Measurements from ENCODE around the gene ALG9. TPM values are rescaled to one million over a fixed set of nuclear protein-coding genes. Genes with fewer than 3 reads are reported as not detected.

ALG9 gene
- total and polyA plus RNA-seq, 10 of the 15 experiments (the other 5 are each of a cell fraction or from before 2014, with no cell fraction given) = 10.8 to 41.6 (median 25.5) TPM

DNA sequence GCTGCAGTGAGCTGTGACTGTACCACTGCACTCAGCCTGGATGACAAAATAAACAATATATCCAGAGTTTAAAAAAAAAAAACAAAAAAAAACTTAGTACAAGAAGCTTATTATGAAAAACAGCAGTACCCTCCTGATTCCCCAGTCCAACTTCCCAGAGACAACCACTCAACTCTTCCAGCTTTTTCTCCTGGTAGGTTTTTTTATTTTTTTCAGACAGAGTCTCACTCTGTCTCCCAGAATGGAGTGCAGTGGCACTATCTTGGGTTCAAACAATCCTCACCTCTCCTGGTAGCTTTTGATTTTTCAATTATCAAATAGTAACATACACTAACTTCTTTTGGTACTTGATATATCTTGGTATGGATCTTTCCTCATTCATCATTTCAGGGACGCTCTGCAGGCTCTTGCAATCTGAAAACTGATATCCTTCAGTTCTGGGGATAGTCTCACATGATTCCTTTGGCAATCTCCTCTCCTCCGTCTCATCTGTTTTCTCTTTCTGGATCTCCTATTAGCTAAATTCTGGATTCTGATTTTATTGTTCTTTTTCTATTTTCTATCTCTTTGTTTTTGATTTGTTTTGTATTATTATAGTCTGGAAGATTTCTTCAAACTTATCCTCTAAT is 44.9 kb downstream of the ALG9 start:
- 100% methylated on average over 2 of the region's 2 CpGs for WGBS (ENCODE audit: insufficient coverage, insufficient replicate concordance, low lambda C conversion rate, missing lambda C conversion rate)

More for the DNA sequence above, 44.9 kb downstream of the ALG9 start:
- H3K4me2 ChIP-seq (ENCODE audit: control insufficient read depth, insufficient read depth) = no peak overlapping the region
- H3K9ac ChIP-seq (ENCODE audit: control insufficient read depth, insufficient read depth, low read length) = no peak overlapping the region
- H3K4me1 ChIP-seq (ENCODE audit: control insufficient read depth, insufficient read depth, low read length) = peaks cover 17% of the 10 kb centered on the region
- H2AFZ ChIP-seq (ENCODE audit: control insufficient read depth, low read depth, low read length) = no peak overlapping the region
- ChIA-PET POLR2A (no interaction called here), RAD21 (ENCODE audit: unreplicated experiment) (no interaction called here), CTCF (interaction anchor here (0.7 to 1.6 kb wide), 6 partner anchors 15 to 1001 kb away, joined by 3 to 6 read pairs (median 4); no protein-coding TSS in a partner anchor), SMC1A (ENCODE audit: uncharacterized antibody, unreplicated experiment) (interaction anchor here (1.4 to 1.7 kb wide), 3 partner anchors 10 to 61 kb away, joined by 3 to 9 read pairs (median 5); no protein-coding TSS in a partner anchor)
- H3K27me3 ChIP-seq (replicated peaks in 1 of 2; ENCODE audit: control insufficient read depth in 2 of 2, insufficient read depth in 2 of 2, low read length in 1 of 2) = no peaks in the 10 kb centered on the region
- no peak overlapping the region for H3K27ac ChIP-seq (ENCODE audit: control insufficient read depth, insufficient read depth)
- TF ChIP-seq, protein P1, sequence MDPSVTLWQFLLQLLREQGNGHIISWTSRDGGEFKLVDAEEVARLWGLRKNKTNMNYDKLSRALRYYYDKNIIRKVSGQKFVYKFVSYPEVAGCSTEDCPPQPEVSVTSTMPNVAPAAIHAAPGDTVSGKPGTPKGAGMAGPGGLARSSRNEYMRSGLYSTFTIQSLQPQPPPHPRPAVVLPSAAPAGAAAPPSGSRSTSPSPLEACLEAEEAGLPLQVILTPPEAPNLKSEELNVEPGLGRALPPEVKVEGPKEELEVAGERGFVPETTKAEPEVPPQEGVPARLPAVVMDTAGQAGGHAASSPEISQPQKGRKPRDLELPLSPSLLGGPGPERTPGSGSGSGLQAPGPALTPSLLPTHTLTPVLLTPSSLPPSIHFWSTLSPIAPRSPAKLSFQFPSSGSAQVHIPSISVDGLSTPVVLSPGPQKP (IDR thresholded peaks at IDR 0.05; ENCODE audit: low read depth, low read length) = no peak
- TF ChIP-seq ZSCAN29 (IDR thresholded peaks at IDR 0.05) (no peak), EGR1 (IDR thresholded peaks at IDR 0.05; ENCODE audit: borderline replicate concordance in 1 of 2, low read depth in 2 of 2, low read length in 2 of 2) (no peak), NBN (IDR thresholded peaks at IDR 0.05) (no peak), SREBF1 (IDR thresholded peaks at IDR 0.05; ENCODE audit: low read length) (no peak), PML (IDR thresholded peaks at IDR 0.05; ENCODE audit: low read length) (no peak), MXI1 (IDR thresholded peaks at IDR 0.05; ENCODE audit: low read depth, low read length) (no peak), SREBF2 (IDR thresholded peaks at IDR 0.05; ENCODE audit: low read length) (no peak), NFYB (IDR thresholded peaks at IDR 0.05; ENCODE audit: insufficient read depth, low read depth, low read length) (no peak), ZNF622 (IDR thresholded peaks at IDR 0.05) (no peak), RB1 (IDR thresholded peaks at IDR 0.05; ENCODE audit: borderline replicate concordance) (no peak), SUPT20H (IDR thresholded peaks at IDR 0.05; ENCODE audit: borderline replicate concordance, control insufficient read depth, low read depth, low read length) (no peak)
- TF ChIP-seq, protein P2, sequence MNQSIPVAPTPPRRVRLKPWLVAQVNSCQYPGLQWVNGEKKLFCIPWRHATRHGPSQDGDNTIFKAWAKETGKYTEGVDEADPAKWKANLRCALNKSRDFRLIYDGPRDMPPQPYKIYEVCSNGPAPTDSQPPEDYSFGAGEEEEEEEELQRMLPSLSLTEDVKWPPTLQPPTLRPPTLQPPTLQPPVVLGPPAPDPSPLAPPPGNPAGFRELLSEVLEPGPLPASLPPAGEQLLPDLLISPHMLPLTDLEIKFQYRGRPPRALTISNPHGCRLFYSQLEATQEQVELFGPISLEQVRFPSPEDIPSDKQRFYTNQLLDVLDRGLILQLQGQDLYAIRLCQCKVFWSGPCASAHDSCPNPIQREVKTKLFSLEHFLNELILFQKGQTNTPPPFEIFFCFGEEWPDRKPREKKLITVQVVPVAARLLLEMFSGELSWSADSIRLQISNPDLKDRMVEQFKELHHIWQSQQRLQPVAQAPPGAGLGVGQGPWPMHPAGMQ (IDR thresholded peaks at IDR 0.05; ENCODE audit: borderline replicate concordance) = no peak
- TF ChIP-seq, protein P3, sequence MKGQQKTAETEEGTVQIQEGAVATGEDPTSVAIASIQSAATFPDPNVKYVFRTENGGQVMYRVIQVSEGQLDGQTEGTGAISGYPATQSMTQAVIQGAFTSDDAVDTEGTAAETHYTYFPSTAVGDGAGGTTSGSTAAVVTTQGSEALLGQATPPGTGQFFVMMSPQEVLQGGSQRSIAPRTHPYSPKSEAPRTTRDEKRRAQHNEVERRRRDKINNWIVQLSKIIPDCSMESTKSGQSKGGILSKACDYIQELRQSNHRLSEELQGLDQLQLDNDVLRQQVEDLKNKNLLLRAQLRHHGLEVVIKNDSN (IDR thresholded peaks at IDR 0.05; ENCODE audit: borderline replicate concordance, extremely low read length, insufficient read depth, low read depth, low read length) = no peak
- intact Hi-C loops (cut with micrococcal nuclease; ENCODE audit: unreplicated experiment) (no loop called here), in situ Hi-C loops (cut with MboI) (no loop called here)
- H3K79me2 ChIP-seq (ENCODE audit: control insufficient read depth, insufficient read depth, low read length) = no peaks in the 10 kb centered on the region
- no peaks in the 10 kb centered on the region for H4K20me1 ChIP-seq (ENCODE audit: control insufficient read depth, insufficient read depth)
- no peak overlapping the region for H3K4me3 ChIP-seq
- peaks cover 0 to 2% of the 10 kb centered on the region in 2 experiments; a peak in 2 of 4 replicates for H3K36me3 ChIP-seq (ENCODE audit: control insufficient read depth in 2 of 2, insufficient read depth in 2 of 2, low read length in 1 of 2)
- FAIRE-seq (no peak), DNase-seq (ENCODE audit: low read depth, low spot score) (no peak), ATAC-seq (no peak)
- no peaks in the 10 kb centered on the region for H3K9me3 ChIP-seq (replicated peaks; ENCODE audit: control insufficient read depth, insufficient read depth, low read length)
- BruUV-seq (replicated peaks) = no TSS peak

All from GM12878 (cell line).